ENCODE measurements around the gene ZNF429.

Gene ZNF429

GRCh38 chr19:21581646-21582240 is 76.3 kb downstream of the ZNF429 start:
- TF ChIP-seq CTCF (IDR thresholded peaks at IDR 0.05; ENCODE audit: insufficient read depth, low read depth, low read length, missing control alignments), result no peak
- no peak for DNase-seq (ENCODE audit: low read depth)
- H3K4me3 ChIP-seq (ENCODE audit: low read depth, low read length), result no peak overlapping the region

- no peak overlapping the region for H3K4me3 ChIP-seq (ENCODE audit: low read depth, low read length)
- TF ChIP-seq CTCF (IDR thresholded peaks at IDR 0.05; ENCODE audit: insufficient read depth, low read depth, low read length, missing control alignments), result no peak
- DNase-seq (ENCODE audit: low read depth), result no peak
Measured at GRCh38 chr19:21584537-21584936, 79.1 kb downstream of the ZNF429 start.

- TF ChIP-seq CTCF (IDR thresholded peaks at IDR 0.05; ENCODE audit: insufficient read depth, low read depth, low read length, missing control alignments), result no peak
- DNase-seq (ENCODE audit: low read depth), result no peak
- H3K4me3 ChIP-seq (ENCODE audit: low read depth, low read length), result no peak overlapping the region
Measured at GRCh38 chr19:21585281-21585890, 80.0 kb downstream of the ZNF429 start.

- TF ChIP-seq CTCF (IDR thresholded peaks at IDR 0.05; ENCODE audit: insufficient read depth, low read depth, low read length, missing control alignments), result no peak
- no peak for DNase-seq (ENCODE audit: low read depth)
- no peak overlapping the region for H3K4me3 ChIP-seq (ENCODE audit: low read depth, low read length)
Measured at GRCh38 chr19:21586311-21587116, 81.1 kb downstream of the ZNF429 start.

- no peak overlapping the region for H3K4me3 ChIP-seq (ENCODE audit: low read depth, low read length)
- TF ChIP-seq CTCF (IDR thresholded peaks at IDR 0.05; ENCODE audit: insufficient read depth, low read depth, low read length, missing control alignments), result no peak
- DNase-seq (ENCODE audit: low read depth), result no peak
Measured at GRCh38 chr19:21587117-21587461, 81.7 kb downstream of the ZNF429 start.

GRCh38 chr19:21587549-21587948 is 82.1 kb downstream of the ZNF429 start:
- DNase-seq (ENCODE audit: low read depth), result no peak
- TF ChIP-seq CTCF (IDR thresholded peaks at IDR 0.05; ENCODE audit: insufficient read depth, low read depth, low read length, missing control alignments), result no peak
- H3K4me3 ChIP-seq (ENCODE audit: low read depth, low read length), result no peak overlapping the region

All from GM12865 (cell line).